ENCODE data around the gene RIPOR2.

The RIPOR2 gene

GRCh38 chr6:24935366-24936152 is at the start of gene RIPOR2:
RIPOR2 (minus strand) TSS chr6:24935960; CDS start chr6:24935898, 62 bp downstream.
- no peak for DNase-seq

- peak; percentile 36 for DNase-seq
Observed at GRCh38 chr6:24985323-24985722, 49.6 kb upstream of the RIPOR2 start.

- DNase-seq = no peak
Observed at GRCh38 chr6:24982231-24982630, 46.5 kb upstream of the RIPOR2 start.

- no peak for DNase-seq
Observed at GRCh38 chr6:24981386-24981760, 45.6 kb upstream of the RIPOR2 start.

- DNase-seq = peak; percentile 60
Observed at GRCh38 chr6:24980507-24981385, 45.0 kb upstream of the RIPOR2 start.

- DNase-seq = no peak
Observed at GRCh38 chr6:24979176-24979575, 43.4 kb upstream of the RIPOR2 start.

GRCh38 chr6:24974182-24975171 is 38.7 kb upstream of the RIPOR2 start:
- DNase-seq = no peak

- DNase-seq = no peak
Observed at GRCh38 chr6:24972311-24972958, 36.7 kb upstream of the RIPOR2 start.

GRCh38 chr6:24971067-24971466 is 35.3 kb upstream of the RIPOR2 start:
- DNase-seq = no peak

- no peak for DNase-seq
Observed at GRCh38 chr6:24969343-24969860, 33.6 kb upstream of the RIPOR2 start.

GRCh38 chr6:24968783-24969182 is 33.0 kb upstream of the RIPOR2 start:
- no peak for DNase-seq

GRCh38 chr6:24967211-24967610 is 31.5 kb upstream of the RIPOR2 start:
- DNase-seq = no peak

- no peak for DNase-seq
Observed at GRCh38 chr6:24966381-24966780, 30.6 kb upstream of the RIPOR2 start.

GRCh38 chr6:24963887-24964570 is 28.3 kb upstream of the RIPOR2 start:
- DNase-seq = no peak

GRCh38 chr6:24963339-24963738 is 27.6 kb upstream of the RIPOR2 start:
- DNase-seq = no peak

- no peak for DNase-seq
Observed at GRCh38 chr6:24961852-24962251, 26.1 kb upstream of the RIPOR2 start.

GRCh38 chr6:24960991-24961475 is 25.3 kb upstream of the RIPOR2 start:
- no peak for DNase-seq

- no peak for DNase-seq
Observed at GRCh38 chr6:24959319-24959718, 23.6 kb upstream of the RIPOR2 start.

GRCh38 chr6:24957199-24957598 is 21.4 kb upstream of the RIPOR2 start:
- no peak for DNase-seq

GRCh38 chr6:24953726-24954125 is 18.0 kb upstream of the RIPOR2 start:
- no peak for DNase-seq

GRCh38 chr6:24951811-24952299 is 16.1 kb upstream of the RIPOR2 start:
- DNase-seq = no peak

Measured in NCI-H748 treated with DMSO at 0.1 percent for 48 hours (cell line).